ENCODE data around the gene PTCH1.

- no peak for TF ChIP-seq EZH2phosphoT487 (IDR thresholded peaks at IDR 0.05; ENCODE audit: low read depth)
- TF ChIP-seq CTCF (IDR thresholded peaks at IDR 0.05; ENCODE audit: low read depth, low read length) = no peak
Observed at GRCh38 chr9:95508242-95508967, 8.4 kb downstream of the PTCH1 start.
